ENCODE measurements around the gene MED17. TPM values are rescaled to one million over a fixed set of nuclear protein-coding genes. Genes with fewer than 3 reads are reported as not detected.
A peak's percentile ranks its signal among the peaks of the same experiment; 100 is the strongest.

Gene MED17
- total RNA-seq, 1 donor from 2014 or later = 38.5 TPM

GRCh38 chr11:93849751-93850593 lies 65.9 kb downstream of the MED17 start:
- DNase-seq = peak; percentile 40

- no peak for DNase-seq
Measured at GRCh38 chr11:93850594-93851018, 66.5 kb downstream of the MED17 start, which contains the start of gene VSTM5. Gene VSTM5 (minus strand): TSS chr11:93850618. CDS start chr11:93850502, 116 bp downstream.

- no peak for DNase-seq
Measured at GRCh38 chr11:93852242-93852641, 68.2 kb downstream of the MED17 start.

- peak; percentile 28 for DNase-seq
Measured at GRCh38 chr11:93857413-93858120, 73.5 kb downstream of the MED17 start.

GRCh38 chr11:93858121-93858775 lies 74.2 kb downstream of the MED17 start:
- DNase-seq = peak; percentile 21

- DNase-seq = no peak
Measured at GRCh38 chr11:93861808-93862207, 77.7 kb downstream of the MED17 start.

Small RNAs within 50 kb of the gene (small RNA-seq; reads per million reads assigned to genes)
- gene RF00019 (ENCODE audit: low replicate concordance) (not detected), gene SNORA40 (ENCODE audit: low replicate concordance) (not detected)

Other genes with a start within 250 kb of the MED17 start
- gene SMCO4, start 240.9 kb upstream of the MED17 start, total RNA-seq = 19.6 TPM
- gene CEP295, start 122.6 kb upstream of the MED17 start, total RNA-seq = 28.7 TPM
- 171 TPM for gene TAF1D, start 42.8 kb upstream of the MED17 start, total RNA-seq
- gene C11orf54, start 42.6 kb upstream of the MED17 start, total RNA-seq = 48.0 TPM
- gene VSTM5, start 66.3 kb downstream of the MED17 start, total RNA-seq = 1.6 TPM
- gene HEPHL1, start 237.1 kb downstream of the MED17 start, total RNA-seq = not detected

Measured in tongue (tissue), 3 donors.